Endothelial cell of umbilical vein (primary cell): ENCODE data around the gene COPS9. TPM values are rescaled to one million over a fixed set of nuclear protein-coding genes. Genes with fewer than 3 reads are reported as not detected.

Experiments used
- BruUV-seq: library from RNA; stranded (reverse); fragments of 400-500 nt; replicated peaks from 2 replicates; lab custom pipeline; 2021; lab: Mats Ljungman, UMichigan
- CTCF ChIA-PET: fragments of 300-600, 350-600 bp; sonication (Branson Sonifier 250); formaldehyde crosslinking; loops from one replicate; lab custom pipeline; 2021; ENCODE audit warnings: antibody characterized with exemption, inconsistent platforms; lab: Charles Lee
- POLR2A ChIA-PET: fragments of 300-600, 350-600 bp; sonication (Branson Sonifier 250); formaldehyde crosslinking; loops from one replicate; lab custom pipeline; 2021; ENCODE audit warnings: antibody characterized with exemption, inconsistent platforms; lab: Charles Lee
- DNase-seq: peaks from one replicate; pipeline ENCODE4 v3.0.0-alpha.2; 2011; ENCODE audit warnings: low read depth, low spot score
- FAIRE-seq: peaks from 2 replicates; lab custom pipeline; 2011; peaks lifted over from hg19 to GRCh38; lab: Jason Lieb, UNC
- H2AFZ ChIP-seq: 2 replicates; pipeline ENCODE4 v1.6.0; 2012; ENCODE audit warnings: low read depth, low read length, control low read depth, inconsistent platforms
- H3K27ac ChIP-seq: 2 replicates; pipeline ENCODE4 v1.5.1; 2011; ENCODE audit warnings: low read depth, mild to moderate bottlenecking, control low read depth, low read length, moderate library complexity; ENCODE audit not compliant: insufficient read depth
- H3K27me3 ChIP-seq, 2 experiments: 2 replicates each; pipeline versions ENCODE4 v1.6.0 to v1.6.1; 2011; ENCODE audit warnings: low read length in 2 of 2, mixed read lengths in 1 of 2; ENCODE audit not compliant: control insufficient read depth in 2 of 2, insufficient read depth in 2 of 2
- H3K36me3 ChIP-seq, 2 experiments: 2 replicates in 1 of 2; 3 replicates in 1 of 2; pipeline ENCODE4 v1.5.1; 2011; ENCODE audit warnings: low read length in 2 of 2, mild to moderate bottlenecking in 1 of 2, moderate library complexity in 1 of 2; ENCODE audit not compliant: control insufficient read depth in 2 of 2, insufficient read depth in 2 of 2; ENCODE audit errors: extremely low read depth in 1 of 2
- H3K4me1 ChIP-seq: 3 replicates; pipeline ENCODE4 v1.5.1; 2011; ENCODE audit warnings: mild to moderate bottlenecking, low read length; ENCODE audit not compliant: control insufficient read depth, insufficient read depth; ENCODE audit errors: extremely low read depth
- H3K4me2 ChIP-seq: 2 replicates; pipeline ENCODE4 v1.6.1; 2011; ENCODE audit warnings: low read length, control low read depth, mixed read lengths; ENCODE audit not compliant: insufficient read depth
- H3K4me3 ChIP-seq, 3 experiments: fragments of 200-600 bp in 1 of 3; sonication (generic), shearing (Covaris generic) in 1 of 3; replicated peaks in 1 of 3; 2 replicates each; pipeline ENCODE4 v1.5.1; 2011 to 2016; ENCODE audit warnings: control low read depth in 3 of 3, low read length in 3 of 3, mild to moderate bottlenecking in 2 of 3, inconsistent platforms in 1 of 3, low read depth in 1 of 3, moderate library complexity in 1 of 3; ENCODE audit not compliant: insufficient read depth in 1 of 3
- H3K79me2 ChIP-seq: 2 replicates; pipeline ENCODE4 v1.6.0; 2012; ENCODE audit warnings: low read length, inconsistent platforms; ENCODE audit not compliant: control insufficient read depth, insufficient read depth
- H3K9ac ChIP-seq: replicated peaks from 2 replicates; pipeline ENCODE3; 2011; ENCODE audit warnings: low read length, control low read depth; ENCODE audit not compliant: insufficient read depth; ENCODE audit errors: extremely low read depth
- H3K9me1 ChIP-seq: replicated peaks from 3 replicates; pipeline ENCODE4 v1.6.0; 2011; ENCODE audit warnings: mild to moderate bottlenecking, low read length; ENCODE audit not compliant: control insufficient read depth, insufficient read depth; ENCODE audit errors: extremely low read depth
- H3K9me3 ChIP-seq: replicated peaks from 2 replicates; pipeline ENCODE4 v1.5.1; 2012; ENCODE audit warnings: low read length, inconsistent platforms; ENCODE audit not compliant: control insufficient read depth, insufficient read depth
- H4K20me1 ChIP-seq: replicated peaks from 2 replicates; pipeline ENCODE3; 2011; ENCODE audit warnings: mild to moderate bottlenecking, low read length; ENCODE audit not compliant: control insufficient read depth, insufficient read depth; ENCODE audit errors: extremely low read depth
- EZH2 ChIP-seq: IDR thresholded peaks from 2 replicates; pipeline ENCODE4 v1.6.1; 2012; ENCODE audit warnings: borderline replicate concordance, low read depth, mild to moderate bottlenecking, moderate library complexity, low read length, inconsistent platforms; ENCODE audit not compliant: severe bottlenecking
- FOS ChIP-seq: IDR thresholded peaks from 2 replicates; pipeline ENCODE4 v1.6.1; 2011; ENCODE audit warnings: mild to moderate bottlenecking, low read length, moderate library complexity, borderline replicate concordance; ENCODE audit not compliant: insufficient read depth
- GATA2 ChIP-seq: IDR thresholded peaks from 2 replicates; pipeline ENCODE4 v1.7.0; 2011; ENCODE audit warnings: low read depth, mild to moderate bottlenecking, moderate library complexity, mixed read lengths, low read length; ENCODE audit not compliant: insufficient read length, insufficient read depth
- JUN ChIP-seq: IDR thresholded peaks from 2 replicates; pipeline ENCODE4 v1.6.1; 2011; ENCODE audit warnings: borderline replicate concordance, low read depth; ENCODE audit not compliant: insufficient read length, insufficient read depth
- MYC ChIP-seq: IDR thresholded peaks from one replicate; pipeline ENCODE4 v1.6.1; 2011; ENCODE audit warnings: mild to moderate bottlenecking, low read depth, low read length
- POLR2A ChIP-seq: IDR thresholded peaks from 2 replicates; pipeline ENCODE4 v1.6.1; 2012; ENCODE audit warnings: low read depth, mild to moderate bottlenecking, control low read depth, low read length
- POLR2AphosphoS5 ChIP-seq: IDR thresholded peaks from 2 replicates; pipeline ENCODE4 v1.6.1; 2012; ENCODE audit warnings: low read depth, mild to moderate bottlenecking, control low read depth, low read length, moderate library complexity; ENCODE audit not compliant: insufficient read depth
- dilution Hi-C: fragments of 300-500 bp; cut with MboI; formaldehyde crosslinking; loops from one replicate; pipeline ENCODE4 v1.15.0; 2019; ENCODE audit warnings: low sequenced_read_pairs; ENCODE audit not compliant: extremely low pct_ligation_motif_present
- intact Hi-C: fragments of 100-400 bp; cut with micrococcal nuclease; formaldehyde crosslinking; loops from one replicate; pipeline ENCODE4 v1.10.0; 2022
- polyA plus RNA-seq, 4 experiments: library from polyadenylated mRNA; depleted of rRNA in 3 of 4; stranded (reverse) in 3 of 4; unstranded in 1 of 4; fragments of >200 nt; gene quantifications; 2 replicates each; pipeline versions ENCODE4 v1.2.1 to v1.2.3, GENCODE V29; 2011 to 2012; ENCODE audit warnings: missing spikeins in 1 of 4
- total RNA-seq: library from RNA; stranded (reverse); gene quantifications from 2 replicates; pipeline ENCODE4 v1.2.3, GENCODE V29; 2021
- TF ChIP-seq, protein P1 (sequence below), 2 donors: IDR thresholded peaks; 1 replicate in 1 of 2; 2 replicates in 1 of 2; pipeline ENCODE4 v1.5.1; 2011; ENCODE audit warnings: low read length in 2 of 2, mild to moderate bottlenecking in 2 of 2, moderate library complexity in 2 of 2, control low read depth in 1 of 2, inconsistent platforms in 1 of 2, low read depth in 1 of 2; ENCODE audit not compliant: insufficient read depth in 1 of 2; ENCODE audit errors: extremely low read depth in 1 of 2
- TF ChIP-seq, protein P2 (sequence below): IDR thresholded peaks from 2 replicates; pipeline ENCODE4 v1.6.1; 2011; ENCODE audit not compliant: insufficient read depth, insufficient read length

Gene COPS9
- total and polyA plus RNA-seq, 2 donors (not counting 3 experiments of a cell fraction or from before 2014, with no cell fraction given): 196 to 361 TPM

DNA sequence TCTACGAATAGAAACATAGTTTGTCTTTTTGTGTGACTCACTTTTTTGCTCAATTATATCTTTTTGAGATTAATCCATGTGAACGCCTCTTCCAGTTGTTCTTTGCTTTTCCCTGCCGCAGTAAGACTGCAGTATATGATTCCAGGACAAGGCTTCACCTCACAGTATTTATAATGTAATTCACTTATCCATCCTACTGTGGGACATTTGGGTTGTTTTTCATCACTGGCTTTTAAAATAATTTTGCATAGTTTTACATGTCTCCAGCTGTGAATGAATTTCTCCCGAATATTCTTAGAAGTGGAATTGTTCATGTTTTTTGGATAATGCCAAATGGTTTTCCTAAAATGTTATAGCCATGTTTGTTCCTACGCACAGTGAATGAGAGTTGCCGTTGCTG lies 21.9 kb downstream of the COPS9 start:
- CTCF ChIA-PET: interaction anchor here (1.2 kb wide), 1 partner anchor 122 kb away, joined by 3 read pairs; no protein-coding TSS in a partner anchor
- FAIRE-seq: no peak

More for the DNA sequence above, 21.9 kb downstream of the COPS9 start:
- H2AFZ ChIP-seq: no peak overlapping the region
- POLR2A ChIA-PET: no interaction called here
- no peaks in the 10 kb centered on the region for H3K27me3 ChIP-seq
- no peak overlapping the region for H3K4me3 ChIP-seq
- no peaks in the 10 kb centered on the region for H3K79me2 ChIP-seq
- dilution Hi-C loops: no loop called here
- BruUV-seq: no TSS peak
- no peak overlapping the region for H3K27ac ChIP-seq
- H4K20me1 ChIP-seq: no peaks in the 10 kb centered on the region
- H3K9ac ChIP-seq: no peak overlapping the region
- DNase-seq: no peak
- H3K9me1 ChIP-seq: no peaks in the 10 kb centered on the region
- no peaks in the 10 kb centered on the region for H3K36me3 ChIP-seq
- no peaks in the 10 kb centered on the region for H3K9me3 ChIP-seq
- intact Hi-C loops: no loop called here
- H3K4me2 ChIP-seq: no peak overlapping the region
- TF ChIP-seq POLR2AphosphoS5 (no peak), EZH2 (no peak), JUN (no peak), MYC (no peak), GATA2 (no peak), FOS (no peak), POLR2A (no peak)
- TF ChIP-seq, protein P1, sequence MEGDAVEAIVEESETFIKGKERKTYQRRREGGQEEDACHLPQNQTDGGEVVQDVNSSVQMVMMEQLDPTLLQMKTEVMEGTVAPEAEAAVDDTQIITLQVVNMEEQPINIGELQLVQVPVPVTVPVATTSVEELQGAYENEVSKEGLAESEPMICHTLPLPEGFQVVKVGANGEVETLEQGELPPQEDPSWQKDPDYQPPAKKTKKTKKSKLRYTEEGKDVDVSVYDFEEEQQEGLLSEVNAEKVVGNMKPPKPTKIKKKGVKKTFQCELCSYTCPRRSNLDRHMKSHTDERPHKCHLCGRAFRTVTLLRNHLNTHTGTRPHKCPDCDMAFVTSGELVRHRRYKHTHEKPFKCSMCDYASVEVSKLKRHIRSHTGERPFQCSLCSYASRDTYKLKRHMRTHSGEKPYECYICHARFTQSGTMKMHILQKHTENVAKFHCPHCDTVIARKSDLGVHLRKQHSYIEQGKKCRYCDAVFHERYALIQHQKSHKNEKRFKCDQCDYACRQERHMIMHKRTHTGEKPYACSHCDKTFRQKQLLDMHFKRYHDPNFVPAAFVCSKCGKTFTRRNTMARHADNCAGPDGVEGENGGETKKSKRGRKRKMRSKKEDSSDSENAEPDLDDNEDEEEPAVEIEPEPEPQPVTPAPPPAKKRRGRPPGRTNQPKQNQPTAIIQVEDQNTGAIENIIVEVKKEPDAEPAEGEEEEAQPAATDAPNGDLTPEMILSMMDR (IDR thresholded peaks at IDR 0.05; ENCODE audit: extremely low read depth in 1 of 2, insufficient read depth in 1 of 2, low read depth in 1 of 2, low read length in 2 of 2): no peak
- TF ChIP-seq, protein P2, sequence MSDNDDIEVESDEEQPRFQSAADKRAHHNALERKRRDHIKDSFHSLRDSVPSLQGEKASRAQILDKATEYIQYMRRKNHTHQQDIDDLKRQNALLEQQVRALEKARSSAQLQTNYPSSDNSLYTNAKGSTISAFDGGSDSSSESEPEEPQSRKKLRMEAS: no peak
- no peaks in the 10 kb centered on the region for H3K4me1 ChIP-seq
